WTC11 (cell line): Measurements from ENCODE around the gene NDUFS4.

Experiments
- GRHL2 ChIP-seq: fragments of 250-450 bp; sonication (Bioruptor Pico); IDR thresholded peaks from 2 replicates; pipeline ENCODE4 v1.8.0; 2022; ENCODE audit warnings: mild to moderate bottlenecking, moderate library complexity; ENCODE audit not compliant: insufficient replicate concordance, severe bottlenecking
- IRF2 ChIP-seq: sonication (generic); formaldehyde crosslinking; IDR thresholded peaks from 2 replicates; pipeline ENCODE4 v1.8.0; 2022; ENCODE audit warnings: low read depth, missing genetic modification reagents, borderline replicate concordance
- PRRX2 ChIP-seq: fragments of 250-450 bp; sonication (Bioruptor Pico); IDR thresholded peaks from 2 replicates; pipeline ENCODE4 v1.8.0; 2021; ENCODE audit warnings: mild to moderate bottlenecking
- SOX15 ChIP-seq: fragments of 250-450 bp; sonication (Bioruptor Pico); IDR thresholded peaks from 2 replicates; pipeline ENCODE4 v1.9.0; 2021; ENCODE audit warnings: mild to moderate bottlenecking
- SP1 ChIP-seq: sonication (generic); formaldehyde crosslinking; conservative IDR thresholded peaks from 2 replicates; pipeline ENCODE4 v1.8.1; 2022; ENCODE audit warnings: missing genetic modification reagents
- TF ChIP-seq, protein P1 (sequence below): fragments of 200-600 bp; IDR thresholded peaks from 2 replicates; pipeline ENCODE4 v1.8.0; 2022; ENCODE audit warnings: antibody characterized with exemption
- TF ChIP-seq, protein P2 (sequence below): fragments of 250-450 bp; sonication (Bioruptor Pico); IDR thresholded peaks from 2 replicates; pipeline ENCODE4 v1.9.0; 2021; ENCODE audit warnings: mild to moderate bottlenecking
- TF ChIP-seq, protein P3 (sequence below): sonication (generic); formaldehyde crosslinking; IDR thresholded peaks from 2 replicates; pipeline ENCODE4 v1.8.1; 2023; ENCODE audit warnings: mild to moderate bottlenecking, missing genetic modification reagents, moderate library complexity
- TF ChIP-seq, protein P4 (sequence below): sonication (generic); formaldehyde crosslinking; IDR thresholded peaks from 2 replicates; pipeline ENCODE4 v1.8.1; 2023; ENCODE audit warnings: mild to moderate bottlenecking, moderate library complexity, missing genetic modification reagents

DNA sequence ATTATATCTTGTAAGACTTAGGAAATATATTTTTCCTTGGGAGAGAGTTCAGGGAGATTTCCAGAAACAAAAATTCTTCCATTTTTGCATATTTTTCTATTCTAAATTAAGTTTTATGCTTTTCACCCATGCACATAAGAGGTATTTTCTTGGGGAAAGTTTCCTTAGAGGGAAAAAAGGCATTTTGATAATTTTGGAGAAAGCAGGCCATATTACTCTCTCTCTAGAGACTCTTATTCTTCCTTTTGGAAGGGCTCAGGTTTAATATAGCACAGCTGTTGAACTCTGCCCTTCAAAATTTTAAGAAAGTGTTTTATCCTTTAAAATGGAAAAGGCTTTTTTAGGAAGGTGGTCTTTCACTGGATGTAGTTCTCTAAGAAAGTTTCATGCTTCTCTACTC, 8.0 kb downstream of the NDUFS4 start:
- TF ChIP-seq GRHL2 (no peak), SP1 (CRISPR knock-in tag) (no peak), IRF2 (CRISPR knock-in tag) (no peak), PRRX2 (CRISPR knock-in tag) (no peak), SOX15 (CRISPR knock-in tag) (no peak)
- TF ChIP-seq, protein P1, sequence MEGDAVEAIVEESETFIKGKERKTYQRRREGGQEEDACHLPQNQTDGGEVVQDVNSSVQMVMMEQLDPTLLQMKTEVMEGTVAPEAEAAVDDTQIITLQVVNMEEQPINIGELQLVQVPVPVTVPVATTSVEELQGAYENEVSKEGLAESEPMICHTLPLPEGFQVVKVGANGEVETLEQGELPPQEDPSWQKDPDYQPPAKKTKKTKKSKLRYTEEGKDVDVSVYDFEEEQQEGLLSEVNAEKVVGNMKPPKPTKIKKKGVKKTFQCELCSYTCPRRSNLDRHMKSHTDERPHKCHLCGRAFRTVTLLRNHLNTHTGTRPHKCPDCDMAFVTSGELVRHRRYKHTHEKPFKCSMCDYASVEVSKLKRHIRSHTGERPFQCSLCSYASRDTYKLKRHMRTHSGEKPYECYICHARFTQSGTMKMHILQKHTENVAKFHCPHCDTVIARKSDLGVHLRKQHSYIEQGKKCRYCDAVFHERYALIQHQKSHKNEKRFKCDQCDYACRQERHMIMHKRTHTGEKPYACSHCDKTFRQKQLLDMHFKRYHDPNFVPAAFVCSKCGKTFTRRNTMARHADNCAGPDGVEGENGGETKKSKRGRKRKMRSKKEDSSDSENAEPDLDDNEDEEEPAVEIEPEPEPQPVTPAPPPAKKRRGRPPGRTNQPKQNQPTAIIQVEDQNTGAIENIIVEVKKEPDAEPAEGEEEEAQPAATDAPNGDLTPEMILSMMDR, result no peak
- TF ChIP-seq, protein P2, sequence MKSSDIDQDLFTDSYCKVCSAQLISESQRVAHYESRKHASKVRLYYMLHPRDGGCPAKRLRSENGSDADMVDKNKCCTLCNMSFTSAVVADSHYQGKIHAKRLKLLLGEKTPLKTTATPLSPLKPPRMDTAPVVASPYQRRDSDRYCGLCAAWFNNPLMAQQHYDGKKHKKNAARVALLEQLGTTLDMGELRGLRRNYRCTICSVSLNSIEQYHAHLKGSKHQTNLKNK (CRISPR knock-in tag), result no peak
- TF ChIP-seq, protein P3, sequence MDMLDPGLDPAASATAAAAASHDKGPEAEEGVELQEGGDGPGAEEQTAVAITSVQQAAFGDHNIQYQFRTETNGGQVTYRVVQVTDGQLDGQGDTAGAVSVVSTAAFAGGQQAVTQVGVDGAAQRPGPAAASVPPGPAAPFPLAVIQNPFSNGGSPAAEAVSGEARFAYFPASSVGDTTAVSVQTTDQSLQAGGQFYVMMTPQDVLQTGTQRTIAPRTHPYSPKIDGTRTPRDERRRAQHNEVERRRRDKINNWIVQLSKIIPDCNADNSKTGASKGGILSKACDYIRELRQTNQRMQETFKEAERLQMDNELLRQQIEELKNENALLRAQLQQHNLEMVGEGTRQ, result no peak
- TF ChIP-seq, protein P4, sequence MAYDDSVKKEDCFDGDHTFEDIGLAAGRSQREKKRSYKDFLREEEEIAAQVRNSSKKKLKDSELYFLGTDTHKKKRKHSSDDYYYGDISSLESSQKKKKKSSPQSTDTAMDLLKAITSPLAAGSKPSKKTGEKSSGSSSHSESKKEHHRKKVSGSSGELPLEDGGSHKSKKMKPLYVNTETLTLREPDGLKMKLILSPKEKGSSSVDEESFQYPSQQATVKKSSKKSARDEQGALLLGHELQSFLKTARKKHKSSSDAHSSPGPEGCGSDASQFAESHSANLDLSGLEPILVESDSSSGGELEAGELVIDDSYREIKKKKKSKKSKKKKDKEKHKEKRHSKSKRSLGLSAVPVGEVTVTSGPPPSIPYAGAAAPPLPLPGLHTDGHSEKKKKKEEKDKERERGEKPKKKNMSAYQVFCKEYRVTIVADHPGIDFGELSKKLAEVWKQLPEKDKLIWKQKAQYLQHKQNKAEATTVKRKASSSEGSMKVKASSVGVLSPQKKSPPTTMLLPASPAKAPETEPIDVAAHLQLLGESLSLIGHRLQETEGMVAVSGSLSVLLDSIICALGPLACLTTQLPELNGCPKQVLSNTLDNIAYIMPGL (CRISPR knock-in tag), result no peak
